Activated CD8-positive, alpha-beta memory T cell treated with anti-CD3 and anti-CD28 coated beads for 36 hours (primary cell): ENCODE measurements around the gene ELANE. TPM values are rescaled to one million over a fixed set of nuclear protein-coding genes. Genes with fewer than 3 reads are reported as not detected.
"Not testable (repeated sequence)": the region's sequence is repeated elsewhere in the genome, so short reads cannot be mapped to it uniquely, and the experiment has no call there.

Source experiments
- CTCF ChIA-PET: fragments of 350-600 bp; sonication (Branson Sonifier 250); formaldehyde crosslinking; loops from one replicate; lab custom pipeline; 2021; ENCODE audit warnings: antibody characterized with exemption; lab: Charles Lee
- POLR2A ChIA-PET: fragments of 350-600 bp; sonication (Branson Sonifier 250); formaldehyde crosslinking; loops from one replicate; lab custom pipeline; 2021; ENCODE audit warnings: antibody characterized with exemption; lab: Charles Lee
- total RNA-seq, 2 experiments: library from RNA; stranded (reverse); gene quantifications; one replicate each; pipeline ENCODE4 v1.2.3, GENCODE V29; 2021

ELANE gene
- total RNA-seq, 2 experiments from 2014 or later = not detected

GRCh38 chr19:870963-871401 lies 18.9 kb downstream of the ELANE start:
- ChIA-PET CTCF (interaction anchor here (0.7 to 1.0 kb wide), 2 partner anchors 50 to 458 kb away, joined by 3 to 4 read pairs; no protein-coding TSS in a partner anchor), POLR2A (no interaction called here)

GRCh38 chr19:871446-872265 lies 19.6 kb downstream of the ELANE start:
- CTCF ChIA-PET = interaction anchor here (0.5 to 1.1 kb wide), 3 partner anchors 8 to 183 kb away, joined by 3 to 4 read pairs (median 4); no protein-coding TSS in a partner anchor
- POLR2A ChIA-PET = no interaction called here

- CTCF ChIA-PET = interaction anchor here (0.5 to 1.1 kb wide), 2 partner anchors 9 to 184 kb away, joined by 4 read pairs; no protein-coding TSS in a partner anchor
- POLR2A ChIA-PET = no interaction called here
Observed at GRCh38 chr19:872266-872951, 20.3 kb downstream of the ELANE start.

GRCh38 chr19:873084-873483 lies 21.0 kb downstream of the ELANE start:
- ChIA-PET CTCF (interaction anchor here (1.1 kb wide), 1 partner anchor 9 kb away, joined by 4 read pairs; no protein-coding TSS in a partner anchor), POLR2A (interaction anchor here (0.6 kb wide), 1 partner anchor 9 kb away, joined by 5 read pairs; no protein-coding TSS in a partner anchor)

GRCh38 chr19:873561-874041 lies 21.5 kb downstream of the ELANE start:
- CTCF ChIA-PET = interaction anchor here (0.7 kb wide), 1 partner anchor 109 kb away, joined by 3 read pairs; no protein-coding TSS in a partner anchor
- POLR2A ChIA-PET = interaction anchor here (0.6 kb wide), 1 partner anchor 9 kb away, joined by 5 read pairs; no protein-coding TSS in a partner anchor

- ChIA-PET CTCF (interaction anchor here (0.8 to 1.4 kb wide), 2 partner anchors 12 to 46 kb away, joined by 3 to 4 read pairs; no protein-coding TSS in a partner anchor), POLR2A (no interaction called here)
Observed at GRCh38 chr19:875265-875879, 23.3 kb downstream of the ELANE start.

- POLR2A ChIA-PET = no interaction called here
Observed at GRCh38 chr19:876089-876488, 24.0 kb downstream of the ELANE start.

GRCh38 chr19:876780-877314 lies 24.7 kb downstream of the ELANE start:
- CTCF ChIA-PET = no interaction called here
- POLR2A ChIA-PET = no interaction called here

More at GRCh38 chr19:876089-876488, 24.0 kb downstream of the ELANE start:
- CTCF ChIA-PET = interaction anchor here (0.8 kb wide), 1 partner anchor 13 kb away, joined by 3 read pairs; no protein-coding TSS in a partner anchor

GRCh38 chr19:877992-878660 lies 26.0 kb downstream of the ELANE start:
- POLR2A ChIA-PET = not testable (repeated sequence)
- CTCF ChIA-PET = interaction anchor here (0.6 kb wide), 1 partner anchor 10 kb away, joined by 4 read pairs; no protein-coding TSS in a partner anchor

GRCh38 chr19:878751-879561 lies 26.9 kb downstream of the ELANE start:
- CTCF ChIA-PET = not testable (repeated sequence)
- POLR2A ChIA-PET = interaction anchor here (0.6 kb wide), 1 partner anchor 1111 kb away, joined by 3 read pairs; no protein-coding TSS in a partner anchor

- CTCF ChIA-PET = no interaction called here
- POLR2A ChIA-PET = no interaction called here
Observed at GRCh38 chr19:879711-880438, 27.8 kb downstream of the ELANE start.

- POLR2A ChIA-PET = interaction anchor here (0.6 kb wide), 1 partner anchor 11 kb away, joined by 3 read pairs; the partner anchor contains the start of gene MED16
- CTCF ChIA-PET = interaction anchor here (0.6 kb wide), 1 partner anchor 83 kb away, joined by 3 read pairs; no protein-coding TSS in a partner anchor
Observed at GRCh38 chr19:881385-882071, 29.4 kb downstream of the ELANE start.

- CTCF ChIA-PET = no interaction called here
- POLR2A ChIA-PET = interaction anchor here (0.5 kb wide), 1 partner anchor 12 kb away, joined by 3 read pairs; no protein-coding TSS in a partner anchor
Observed at GRCh38 chr19:882871-883497, 30.9 kb downstream of the ELANE start.

GRCh38 chr19:883661-884211 lies 31.6 kb downstream of the ELANE start:
- ChIA-PET CTCF (no interaction called here), POLR2A (no interaction called here)
